HUDEP-2 (cell line): ENCODE results near the gene SLC26A11.

Source experiments
- DNase-seq, 76 experiments: peaks; one replicate each; lab custom pipeline; 2025; ENCODE audit not compliant: unreplicated experiment in 76 of 76; lab: John Stamatoyannopoulos, UW

Gene SLC26A11

GRCh38 chr17:80220054-80220735, at the start of gene SLC26A11, which contains the start of gene SGSH:
SLC26A11 (plus strand) TSS chr17:80220427; CDS start chr17:80221561, 1,134 bp downstream.
SGSH (minus strand) TSS chr17:80220333; CDS start chr17:80220313, 20 bp downstream.
- DNase-seq: no peak

- DNase-seq: no peak
These were observed 48.5 kb upstream of the SLC26A11 start for GRCh38 chr17:80171681-80172080.

GRCh38 chr17:80173126-80173525, 47.1 kb upstream of the SLC26A11 start:
- no peak for DNase-seq

GRCh38 chr17:80173916-80174315, 46.3 kb upstream of the SLC26A11 start:
- DNase-seq: no peak

- DNase-seq: no peak
These were observed 43.5 kb upstream of the SLC26A11 start for GRCh38 chr17:80176757-80177156.

GRCh38 chr17:80177986-80178595, 42.1 kb upstream of the SLC26A11 start:
- no peak for DNase-seq

- DNase-seq: no peak
These were observed 40.0 kb upstream of the SLC26A11 start for GRCh38 chr17:80180192-80180591.

- no peak for DNase-seq
These were observed 38.8 kb upstream of the SLC26A11 start for GRCh38 chr17:80181431-80181830.

GRCh38 chr17:80182118-80182844, 37.9 kb upstream of the SLC26A11 start:
- DNase-seq: no peak

GRCh38 chr17:80182845-80183223, 37.4 kb upstream of the SLC26A11 start:
- DNase-seq: no peak

GRCh38 chr17:80183581-80184422, 36.4 kb upstream of the SLC26A11 start:
- DNase-seq: no peak

GRCh38 chr17:80184423-80184714, 35.9 kb upstream of the SLC26A11 start:
- DNase-seq: no peak

GRCh38 chr17:80185968-80186367, 34.3 kb upstream of the SLC26A11 start:
- DNase-seq: no peak

- DNase-seq: no peak
These were observed 33.1 kb upstream of the SLC26A11 start for GRCh38 chr17:80187090-80187489.

GRCh38 chr17:80187515-80187941, 32.7 kb upstream of the SLC26A11 start:
- DNase-seq: no peak

- DNase-seq: no peak
These were observed 30.6 kb upstream of the SLC26A11 start for GRCh38 chr17:80189611-80190010.

GRCh38 chr17:80190716-80191115, 29.5 kb upstream of the SLC26A11 start:
- DNase-seq: no peak

- no peak for DNase-seq
These were observed 29.0 kb upstream of the SLC26A11 start for GRCh38 chr17:80191192-80191591.

- DNase-seq: no peak
These were observed 28.2 kb upstream of the SLC26A11 start for GRCh38 chr17:80191865-80192661.

GRCh38 chr17:80195141-80195540, 25.1 kb upstream of the SLC26A11 start:
- DNase-seq: no peak
